Esophagus muscularis mucosa (tissue), 4 donors: ENCODE data around the gene UQCRH. TPM values are rescaled to one million over a fixed set of nuclear protein-coding genes. Genes with fewer than 3 reads are reported as not detected.

ENCODE experiments used
- DNase-seq: peaks from one replicate; pipeline ENCODE4 v3.0.0-alpha.2; 2017; ENCODE audit errors: extremely low spot score
- H3K27ac ChIP-seq, 4 donors: fragments of 200-600 bp; sonication (generic); replicated peaks in 1 of 4; 1 replicate in 3 of 4; 2 replicates in 1 of 4; pipeline ENCODE4 v1.5.1; 2016 to 2019; ENCODE audit warnings: mild to moderate bottlenecking in 1 of 4
- H3K27me3 ChIP-seq, 4 donors: fragments of 200-600 bp; sonication (generic); one replicate each; pipeline versions ENCODE4 v1.5.1 to v1.6.0; 2016 to 2019
- H3K36me3 ChIP-seq, 4 donors: fragments of 200-600 bp; sonication (generic); one replicate each; pipeline ENCODE4 v1.5.1; 2016 to 2019
- H3K4me1 ChIP-seq, 4 donors: fragments of 200-600 bp; sonication (generic); one replicate each; pipeline ENCODE4 v1.5.1; 2016 to 2019
- H3K4me3 ChIP-seq, 4 donors: fragments of 200-600 bp; sonication (generic); 1 replicate in 2 of 4; 2 replicates in 2 of 4; pipeline ENCODE4 v1.5.1; 2016 to 2019; ENCODE audit warnings: mild to moderate bottlenecking in 4 of 4, moderate library complexity in 1 of 4
- H3K9me3 ChIP-seq, 4 donors: fragments of 200-600 bp; sonication (generic); 1 replicate in 3 of 4; 2 replicates in 1 of 4; pipeline ENCODE4 v1.5.1; 2016 to 2019
- CTCF ChIP-seq, 3 experiments: fragments of 200-600 bp in 2 of 3; fragments of 450-650 bp in 1 of 3; sonication (generic) in 2 of 3; IDR thresholded peaks; one replicate each; pipeline ENCODE4 v1.5.1; 2017 to 2019; ENCODE audit warnings: antibody characterized with exemption in 3 of 3, mild to moderate bottlenecking in 2 of 3, moderate library complexity in 1 of 3
- EP300 ChIP-seq: sonication (generic); formaldehyde crosslinking; IDR thresholded peaks from one replicate; pipeline ENCODE4 v1.6.1; 2017; ENCODE audit warnings: antibody characterized with exemption
- POLR2A ChIP-seq: fragments of 450-650 bp; IDR thresholded peaks from one replicate; pipeline ENCODE4 v1.6.1; 2017; ENCODE audit warnings: antibody characterized with exemption, moderate library complexity, mild to moderate bottlenecking, low read depth
- POLR2AphosphoS5 ChIP-seq, 2 donors: sonication (generic); formaldehyde crosslinking; IDR thresholded peaks; one replicate each; pipeline ENCODE4 v1.6.1; 2017; ENCODE audit warnings: antibody characterized with exemption in 2 of 2
- WGBS: methylation state at CpG from one replicate; pipeline ENCODE4 v1.1.5; 2018; 5-methylcytosine and 5-hydroxymethylcytosine counted together
- intact Hi-C: fragments of 100-400 bp; cut with DNase I; formaldehyde crosslinking; loops from one replicate; pipeline ENCODE4 v1.15.1; 2023
- total RNA-seq, 4 donors: library from RNA; depleted of rRNA; stranded (reverse); fragments of >200 nt; gene quantifications; one replicate each; pipeline versions ENCODE4 v1.1.0 to v1.2.1, GENCODE V29; 2016

Gene UQCRH
- total RNA-seq, 4 donors from 2014 or later = 148 to 412 (median 283) TPM

- no peak for DNase-seq
- TF ChIP-seq POLR2A = no peak
- no peak for TF ChIP-seq POLR2AphosphoS5 (IDR thresholded peaks at IDR 0.05)
- no peak for TF ChIP-seq EP300
- no peak for TF ChIP-seq CTCF (IDR thresholded peaks at IDR 0.05)
- Histone ChIP-seq H3K27me3 (no peaks in the 10 kb centered on the region), H3K4me3 (no peak overlapping the region), H3K36me3 (peaks cover 26 to 98% (median 88%) of the 10 kb centered on the region in 4 donors), H3K27ac (no peak overlapping the region), H3K4me1 (no peaks in the 10 kb centered on the region), H3K9me3 (no peaks in the 10 kb centered on the region)
- intact Hi-C loops = no loop called here
- WGBS = 81% methylated on average over 3 of the region's 3 CpGs
Measured at GRCh38 chr1:46284597-46285564, 18.6 kb upstream of the UQCRH start.

GRCh38 chr1:46285730-46286477 is 17.6 kb upstream of the UQCRH start:
- Histone ChIP-seq H3K36me3 (peaks cover 22 to 93% (median 85%) of the 10 kb centered on the region in 4 donors), H3K9me3 (no peaks in the 10 kb centered on the region), H3K27me3 (no peaks in the 10 kb centered on the region), H3K4me3 (no peak overlapping the region), H3K4me1 (no peaks in the 10 kb centered on the region), H3K27ac (no peak overlapping the region)
- no peak for DNase-seq
- intact Hi-C loops = no loop called here
- WGBS = 89% methylated on average over 12 of the region's 27 CpGs
- TF ChIP-seq POLR2A (no peak), EP300 (no peak), POLR2AphosphoS5 (IDR thresholded peaks at IDR 0.05) (no peak), CTCF (IDR thresholded peaks at IDR 0.05) (no peak)

GRCh38 chr1:46288485-46289133 is 14.9 kb upstream of the UQCRH start:
- H3K4me3 ChIP-seq = no peak overlapping the region
- intact Hi-C loops = no loop called here
- no peak for DNase-seq
- H3K27ac ChIP-seq = no peak overlapping the region
- 94% methylated on average over 1 of the region's 1 CpG for WGBS
- peaks cover 22 to 91% (median 81%) of the 10 kb centered on the region in 4 donors for H3K36me3 ChIP-seq
- H3K4me1 ChIP-seq = no peaks in the 10 kb centered on the region
- no peaks in the 10 kb centered on the region for H3K27me3 ChIP-seq
- TF ChIP-seq POLR2AphosphoS5 (IDR thresholded peaks at IDR 0.05) (no peak), EP300 (no peak), POLR2A (no peak), CTCF (IDR thresholded peaks at IDR 0.05) (no peak)
- no peaks in the 10 kb centered on the region for H3K9me3 ChIP-seq

GRCh38 chr1:46289134-46289494 is 14.4 kb upstream of the UQCRH start:
- intact Hi-C loops = no loop called here
- Histone ChIP-seq H3K36me3 (peaks cover 22 to 91% (median 82%) of the 10 kb centered on the region in 4 donors), H3K4me1 (no peaks in the 10 kb centered on the region), H3K4me3 (no peak overlapping the region), H3K27ac (no peak overlapping the region), H3K27me3 (no peaks in the 10 kb centered on the region), H3K9me3 (no peaks in the 10 kb centered on the region)
- DNase-seq = no peak
- TF ChIP-seq CTCF (IDR thresholded peaks at IDR 0.05) (no peak), POLR2A (no peak), EP300 (no peak), POLR2AphosphoS5 (IDR thresholded peaks at IDR 0.05) (no peak)
- WGBS = 94% methylated on average over 5 of the region's 5 CpGs
